NCI-H2227 treated with DMSO at 0.1 percent for 48 hours (cell line): ENCODE measurements around the gene DTL.

Experiments used
- DNase-seq: peaks from one replicate; lab custom pipeline; 2025; lab: John Stamatoyannopoulos, UW

The DTL gene

DNA sequence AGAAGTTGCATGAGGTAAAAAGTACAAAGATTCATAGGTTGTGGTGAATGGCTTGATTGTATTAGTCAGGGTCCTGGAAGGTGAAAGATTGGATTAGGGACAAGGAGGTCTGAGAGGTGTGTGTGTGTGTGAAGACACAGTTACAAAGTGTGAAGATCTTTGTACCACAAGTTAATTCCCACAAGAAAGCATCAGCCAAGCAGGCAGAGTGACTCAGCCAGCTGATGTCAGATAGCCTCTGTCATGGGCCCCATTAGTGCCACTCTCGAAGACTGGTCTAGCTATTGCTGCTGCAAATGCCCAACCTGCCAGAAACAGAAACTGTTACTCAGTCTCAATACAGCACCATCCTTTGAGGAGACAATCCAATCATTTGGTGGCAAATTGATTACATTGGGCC, 96.5 kb downstream of the DTL start:
- DNase-seq, result no peak

DNA sequence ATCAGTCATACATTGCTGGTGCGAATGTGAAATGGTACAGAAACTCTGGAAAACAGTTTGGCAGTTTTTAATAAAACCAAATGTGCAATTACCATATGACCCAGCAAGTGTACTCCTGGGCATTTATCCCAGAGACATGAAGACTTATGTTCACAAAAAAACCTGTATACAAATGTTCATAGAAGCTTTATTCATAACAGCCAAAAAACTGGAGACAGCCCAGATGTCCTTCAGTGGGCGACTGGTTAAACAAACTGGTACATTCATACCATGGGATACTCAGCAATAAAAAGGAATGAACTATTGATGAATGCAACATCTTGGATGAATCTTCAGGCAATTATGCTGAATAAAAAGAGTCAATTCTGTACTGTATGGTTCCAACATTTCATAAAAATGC, 97.8 kb downstream of the DTL start:
- DNase-seq, result no peak

- no peak for DNase-seq
Observed at GRCh38 chr1:212135166-212135565, 99.6 kb downstream of the DTL start.

GRCh38 chr1:212137854-212138253, 102.3 kb downstream of the DTL start:
- DNase-seq, result no peak

DNA sequence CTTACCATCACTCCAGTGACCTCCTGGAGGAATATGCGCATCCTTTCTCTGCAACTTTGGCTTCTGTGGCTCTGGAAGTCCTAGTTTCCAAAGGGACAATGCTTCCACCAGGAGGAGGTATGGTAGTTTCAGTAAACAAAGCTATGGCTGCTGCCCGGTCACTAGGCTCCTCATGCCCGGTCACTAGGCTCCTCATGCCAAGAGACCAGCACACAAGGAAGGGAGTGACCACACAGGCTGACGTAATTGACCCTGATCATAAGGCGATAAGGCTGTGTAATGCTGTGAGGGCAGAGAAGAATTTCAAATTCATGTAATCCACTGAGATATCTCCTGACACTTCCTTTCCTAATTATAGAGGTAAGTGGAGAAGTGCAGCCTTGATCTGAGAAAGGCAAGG, 102.9 kb downstream of the DTL start:
- DNase-seq, result no peak

GRCh38 chr1:212139526-212140135, 104.1 kb downstream of the DTL start:
- no peak for DNase-seq

- no peak for DNase-seq
Observed at GRCh38 chr1:212141404-212141803, 105.9 kb downstream of the DTL start.

DNA sequence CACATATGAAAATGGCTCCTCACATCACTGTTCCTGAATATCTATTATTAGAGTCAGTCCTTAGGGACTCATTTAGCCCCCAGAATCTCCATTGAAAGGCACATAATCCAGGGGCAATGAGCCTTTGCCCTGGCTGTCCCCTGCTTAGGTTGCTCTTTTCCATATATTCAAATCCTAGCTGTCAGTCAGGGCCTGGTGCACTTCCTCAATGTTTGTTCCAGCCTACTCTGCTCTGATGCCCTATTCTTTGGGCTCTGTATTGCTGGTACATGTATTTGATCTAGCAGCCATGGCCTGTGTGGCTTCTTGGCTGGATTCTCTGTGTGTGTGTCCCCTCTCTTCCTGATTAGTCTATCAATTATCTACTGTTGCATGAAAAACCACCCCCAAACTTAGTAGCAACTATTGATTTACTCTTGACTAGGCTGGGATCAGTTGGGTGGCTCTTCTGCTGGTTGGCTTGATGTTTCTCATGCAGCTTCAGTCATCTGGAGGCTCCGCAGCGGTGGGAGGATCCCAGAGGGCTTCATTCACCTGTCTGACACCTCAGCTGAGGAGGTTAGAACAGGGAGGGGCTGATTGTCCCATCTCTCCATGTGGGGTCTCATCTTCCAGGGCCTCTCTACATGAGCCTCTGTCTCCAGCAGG, 107.5 kb downstream of the DTL start:
- DNase-seq, result no peak

- DNase-seq, result no peak
Observed at GRCh38 chr1:212147581-212148033, 112.1 kb downstream of the DTL start.

- DNase-seq, result no peak
Observed at GRCh38 chr1:212149566-212149965, 114.0 kb downstream of the DTL start.

GRCh38 chr1:212152308-212152693, 116.8 kb downstream of the DTL start:
- DNase-seq, result no peak

DNA sequence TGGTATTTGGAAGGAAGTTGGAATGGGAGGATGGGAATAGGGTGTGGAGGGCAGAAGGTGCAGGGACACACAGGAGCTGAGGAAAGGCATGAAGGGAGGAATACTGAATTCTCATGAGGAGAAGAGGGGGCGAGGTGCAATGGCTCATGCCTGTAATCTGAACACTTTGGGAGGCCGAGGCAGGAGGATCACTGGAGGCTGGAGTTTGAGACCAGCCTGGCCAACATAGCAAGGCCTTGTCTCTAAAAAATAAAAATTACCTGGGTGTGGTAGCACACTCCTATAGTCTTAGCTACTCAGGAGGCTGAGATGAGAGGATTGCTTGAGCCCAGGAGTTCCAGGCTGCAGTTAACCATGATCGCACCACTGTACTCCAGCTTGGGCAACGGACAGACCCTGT, 117.3 kb downstream of the DTL start:
- DNase-seq, result no peak

DNA sequence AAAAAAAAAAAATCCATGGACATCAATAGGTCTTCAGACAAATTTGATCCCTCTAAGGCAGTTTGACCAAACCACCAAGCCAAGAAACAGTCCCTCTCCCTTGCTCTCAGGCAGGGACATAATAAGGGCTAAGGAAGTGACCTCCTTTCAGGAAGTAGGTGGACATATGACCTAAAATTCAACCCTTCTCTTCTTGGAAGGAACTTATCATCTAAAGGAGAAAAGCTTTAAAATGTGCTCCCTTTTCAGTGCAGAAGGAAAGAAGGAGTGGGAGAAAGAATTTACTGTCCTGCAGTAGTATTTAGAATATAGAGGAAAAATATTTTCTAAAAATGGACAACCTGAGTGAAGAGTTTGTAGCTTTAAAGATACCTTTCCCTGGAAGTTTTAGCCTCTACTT, 118.1 kb downstream of the DTL start:
- DNase-seq, result no peak
